ENCODE results near the gene ARHGEF37. TPM values are rescaled to one million over a fixed set of nuclear protein-coding genes. Genes with fewer than 3 reads are reported as not detected.
A peak's percentile ranks its signal among the peaks of the same experiment; 100 is the strongest.

Gene ARHGEF37
- total RNA-seq, 1 experiment from 2014 or later, result 0.42 TPM

- Histone ChIP-seq H3K79me2 (ENCODE audit: insufficient read depth, low read length) (no peaks in the 10 kb centered on the region), H3K27ac (ENCODE audit: insufficient read length, low read depth, low read length) (no peak overlapping the region), H2AFZ (ENCODE audit: low read length) (no peak overlapping the region)
Measured at GRCh38 chr5:149640350-149640999, 59.2 kb downstream of the ARHGEF37 start.

More at GRCh38 chr5:149640350-149640999, 59.2 kb downstream of the ARHGEF37 start:
- H3K56ac ChIP-seq (ENCODE audit: insufficient read length, low read depth, low read length), result no peak overlapping the region
- H3K4ac ChIP-seq (ENCODE audit: low read depth, low read length), result no peak overlapping the region
- H3K14ac ChIP-seq (ENCODE audit: insufficient read depth, low read length), result no peak overlapping the region
- no peaks in the 10 kb centered on the region for H3K36me3 Mint-ChIP-seq (ENCODE audit: insufficient read depth in 1 of 3, low read depth in 3 of 3)
- H3K18ac ChIP-seq (ENCODE audit: insufficient read length, low read depth, low read length), result no peak overlapping the region
- peaks cover 3% of the 10 kb centered on the region for H3K27me3 Mint-ChIP-seq (ENCODE audit: low read depth)
- H3K4me3 Mint-ChIP-seq, result no peak overlapping the region
- no peak overlapping the region for H2BK120ac ChIP-seq (ENCODE audit: low read depth, low read length, poor library complexity, severe bottlenecking)
- H3K27me3 ChIP-seq (ENCODE audit: insufficient read depth, low read length), result no peaks in the 10 kb centered on the region
- H3K79me1 ChIP-seq (ENCODE audit: insufficient read depth, low read depth, low read length, poor library complexity, severe bottlenecking), result no peaks in the 10 kb centered on the region
- 0 out of 2 replicates have a peak, but pooled peaks cover 2% of the 10 kb centered on the region for H3K4me1 ChIP-seq (ENCODE audit: insufficient read depth, low read length)
- H2BK15ac ChIP-seq (ENCODE audit: low read depth, low read length), result no peak overlapping the region
- peaks cover 6% of the 10 kb centered on the region in 2 experiments for H3K4me1 Mint-ChIP-seq
- peak overlapping the region in 1 of 3 experiments; percentile 37; a peak in 1 of 7 replicates for H3K27ac Mint-ChIP-seq
- no peak overlapping the region for H3K9ac ChIP-seq (ENCODE audit: extremely low read depth, insufficient read length, low read length)
- H3K9me3 ChIP-seq (ENCODE audit: control insufficient read depth, low read depth, low read length), result no peaks in the 10 kb centered on the region
- H3T11ph ChIP-seq (ENCODE audit: low read length), result no peak overlapping the region
- TF ChIP-seq, protein P1, sequence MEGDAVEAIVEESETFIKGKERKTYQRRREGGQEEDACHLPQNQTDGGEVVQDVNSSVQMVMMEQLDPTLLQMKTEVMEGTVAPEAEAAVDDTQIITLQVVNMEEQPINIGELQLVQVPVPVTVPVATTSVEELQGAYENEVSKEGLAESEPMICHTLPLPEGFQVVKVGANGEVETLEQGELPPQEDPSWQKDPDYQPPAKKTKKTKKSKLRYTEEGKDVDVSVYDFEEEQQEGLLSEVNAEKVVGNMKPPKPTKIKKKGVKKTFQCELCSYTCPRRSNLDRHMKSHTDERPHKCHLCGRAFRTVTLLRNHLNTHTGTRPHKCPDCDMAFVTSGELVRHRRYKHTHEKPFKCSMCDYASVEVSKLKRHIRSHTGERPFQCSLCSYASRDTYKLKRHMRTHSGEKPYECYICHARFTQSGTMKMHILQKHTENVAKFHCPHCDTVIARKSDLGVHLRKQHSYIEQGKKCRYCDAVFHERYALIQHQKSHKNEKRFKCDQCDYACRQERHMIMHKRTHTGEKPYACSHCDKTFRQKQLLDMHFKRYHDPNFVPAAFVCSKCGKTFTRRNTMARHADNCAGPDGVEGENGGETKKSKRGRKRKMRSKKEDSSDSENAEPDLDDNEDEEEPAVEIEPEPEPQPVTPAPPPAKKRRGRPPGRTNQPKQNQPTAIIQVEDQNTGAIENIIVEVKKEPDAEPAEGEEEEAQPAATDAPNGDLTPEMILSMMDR (conservative IDR thresholded peaks at IDR 0.05), result no peak
- H4K20me1 ChIP-seq (ENCODE audit: control insufficient read depth, insufficient read depth, insufficient read length), result peaks cover 3% of the 10 kb centered on the region
- H2AK5ac ChIP-seq (ENCODE audit: insufficient read length, low read length), result no peak overlapping the region
- H3K9me3 Mint-ChIP-seq, result no peaks in the 10 kb centered on the region
- no peak overlapping the region for H4K5ac ChIP-seq (ENCODE audit: insufficient read length, low read depth, low read length)
- no peak overlapping the region for H3K4me2 ChIP-seq (ENCODE audit: insufficient read depth, insufficient read length, low read length)
- H2BK20ac ChIP-seq (ENCODE audit: low read depth, low read length, poor library complexity, severe bottlenecking), result no peak overlapping the region
- no peak overlapping the region for H2BK5ac ChIP-seq (ENCODE audit: insufficient read length, low read length)
- H2BK12ac ChIP-seq (ENCODE audit: insufficient read length, low read depth, low read length), result no peak overlapping the region
- no peak overlapping the region for H3K23ac ChIP-seq (ENCODE audit: insufficient read length, low read depth, low read length)
- no CpG with 5 or more reads among the region's 7 CpGs for WGBS (ENCODE audit: extremely low coverage, insufficient read length, low lambda C conversion rate)
- H3K23me2 ChIP-seq (ENCODE audit: insufficient read length, low read depth, low read length, poor library complexity, severe bottlenecking), result no peaks in the 10 kb centered on the region
- no peak for DNase-seq
- no peak overlapping the region for H4K91ac ChIP-seq (ENCODE audit: insufficient read length, low read depth, low read length)
- H4K8ac ChIP-seq (replicated peaks; ENCODE audit: insufficient read length, low read depth, low read length), result no peak overlapping the region
